BLaER1 treated with 17β-estradiol and CSF1 and Interleukin-3, amounts not matched to agents 10 nM and 100 nM (cell line): ENCODE data around the gene BORCS6.

Source experiments
- H3K27ac ChIP-seq, 11 experiments: shearing (Covaris generic); formaldehyde crosslinking; 2 replicates each; pipeline ENCODE4 v1.8.1; 2022
- H3K27me3 ChIP-seq, 11 experiments: shearing (Covaris generic); formaldehyde crosslinking; 2 replicates each; pipeline ENCODE4 v1.8.1; 2022
- H3K36me3 ChIP-seq, 11 experiments: shearing (Covaris generic); formaldehyde crosslinking; 2 replicates each; pipeline ENCODE4 v1.8.1; 2022
- H3K4me1 ChIP-seq, 10 experiments: shearing (Covaris generic); formaldehyde crosslinking; 2 replicates each; pipeline ENCODE4 v1.8.1; 2022
- H3K4me2 ChIP-seq, 11 experiments: shearing (Covaris generic); formaldehyde crosslinking; 2 replicates each; pipeline ENCODE4 v1.8.1; 2022
- H3K4me3 ChIP-seq, 10 experiments: shearing (Covaris generic); formaldehyde crosslinking; 2 replicates each; pipeline ENCODE4 v1.8.1; 2022
- H3K9ac ChIP-seq, 11 experiments: shearing (Covaris generic); formaldehyde crosslinking; 2 replicates each; pipeline ENCODE4 v1.8.1; 2022
- H3K9me3 ChIP-seq, 11 experiments: shearing (Covaris generic); formaldehyde crosslinking; replicated peaks in 1 of 11; 2 replicates each; pipeline ENCODE4 v1.8.1; 2022
- H4K20me1 ChIP-seq, 11 experiments: shearing (Covaris generic); formaldehyde crosslinking; 2 replicates each; pipeline ENCODE4 v1.8.1; 2022
- Cebpa-rat ChIP-seq, 11 experiments: shearing (Covaris generic); IDR thresholded peaks; 2 replicates each; pipeline ENCODE4 v1.8.1; 2022

BORCS6 gene

DNA sequence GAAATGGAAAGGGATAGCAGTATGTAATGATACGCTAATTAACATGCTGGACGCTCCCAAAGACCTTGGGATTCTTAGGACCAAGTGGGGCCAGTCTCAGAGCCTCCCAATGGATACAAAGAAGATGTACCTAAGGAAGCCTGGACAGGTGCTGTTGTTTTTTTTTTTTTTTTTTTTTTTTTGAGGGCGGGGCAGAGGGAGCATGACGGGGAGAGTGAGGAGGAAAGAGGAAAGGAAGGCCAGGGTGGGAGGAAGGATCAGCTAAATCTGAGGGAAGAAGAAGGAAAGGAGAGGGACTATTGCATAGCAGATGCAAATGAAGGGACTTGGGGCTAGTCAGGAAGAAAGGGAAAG, 29.8 kb downstream of the BORCS6 start:
- Histone ChIP-seq H3K9me3 (no peaks in the 10 kb centered on the region), H3K9ac (peak overlapping the region; percentile 55 to 100 (median 99); a peak in 18 of 22 replicates), H3K36me3 (peaks cover 13 to 30% (median 21%) of the 10 kb centered on the region in 11 experiments; a peak in 20 of 22 replicates), H3K4me2 (peak overlapping the region; percentile 92 to 100 (median 100)), H3K27ac (peak overlapping the region in 6 of 11 experiments; percentile 23 to 100 (median 45); a peak in 7 of 22 replicates), H3K4me3 (peak overlapping the region; percentile 92 to 100 (median 100); a peak in 14 of 20 replicates), H3K27me3 (no peaks in the 10 kb centered on the region), H3K4me1 (peaks cover 66 to 80% (median 76%) of the 10 kb centered on the region in 10 experiments), H4K20me1 (peaks cover 10 to 41% (median 26%) of the 10 kb centered on the region in 11 experiments; a peak in 17 of 22 replicates)
- TF ChIP-seq Cebpa-rat (IDR thresholded peaks at IDR 0.05) = no peak

DNA sequence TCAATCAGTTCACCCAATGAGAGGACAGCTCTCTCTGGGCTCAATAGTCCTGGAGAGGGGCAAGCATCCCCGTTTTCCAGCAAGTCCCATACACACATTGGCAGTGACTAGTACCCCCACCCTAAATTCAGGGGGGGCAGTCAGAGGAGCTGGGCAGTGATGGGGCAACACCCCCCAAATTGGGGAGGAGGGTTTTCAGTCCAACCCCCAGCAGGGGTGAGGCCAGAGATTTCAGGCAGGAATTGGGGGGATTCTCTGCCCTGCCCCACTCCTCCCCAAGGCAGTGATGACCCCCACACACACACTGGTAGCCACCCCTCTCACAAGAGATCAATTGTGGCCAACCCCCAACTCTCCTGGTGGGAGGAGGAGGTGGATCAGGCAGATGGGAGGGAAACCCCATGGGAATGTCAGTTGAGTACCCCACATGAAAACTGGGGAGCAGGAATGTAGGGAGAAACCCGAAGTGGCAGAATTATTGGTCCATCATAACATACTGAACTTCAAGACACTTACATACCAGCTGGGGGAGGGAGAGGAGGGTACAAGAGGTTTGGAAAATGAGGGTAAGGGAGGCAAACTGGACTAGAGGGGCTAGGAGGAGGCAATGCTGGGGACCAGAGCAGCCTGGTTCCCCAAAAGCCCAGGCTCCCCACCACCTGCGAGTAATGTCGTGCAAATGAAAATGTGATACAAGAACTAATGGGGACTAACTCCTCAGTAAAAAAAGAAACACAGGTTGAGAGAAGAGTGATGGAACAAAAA, 30.3 kb downstream of the BORCS6 start:
- peaks cover 13 to 30% (median 21%) of the 10 kb centered on the region in 11 experiments; a peak in 20 of 22 replicates for H3K36me3 ChIP-seq
- no peak overlapping the region; a peak in 2 of 20 replicates for H3K4me3 ChIP-seq
- peaks cover 10 to 44% (median 26%) of the 10 kb centered on the region in 11 experiments; a peak in 17 of 22 replicates for H4K20me1 ChIP-seq
- TF ChIP-seq Cebpa-rat (IDR thresholded peaks at IDR 0.05) = no peak
- no peaks in the 10 kb centered on the region for H3K9me3 ChIP-seq
- peak overlapping the region in 3 of 11 experiments; percentile 6 to 38 (median 15); a peak in 2 of 22 replicates for H3K27ac ChIP-seq
- H3K4me2 ChIP-seq = peak overlapping the region; percentile 92 to 100 (median 100); a peak in 20 of 22 replicates
- H3K9ac ChIP-seq = peak overlapping the region in 10 of 11 experiments; percentile 10 to 100 (median 55); a peak in 13 of 22 replicates
- H3K27me3 ChIP-seq = no peaks in the 10 kb centered on the region
- peaks cover 68 to 80% (median 76%) of the 10 kb centered on the region in 10 experiments for H3K4me1 ChIP-seq

DNA sequence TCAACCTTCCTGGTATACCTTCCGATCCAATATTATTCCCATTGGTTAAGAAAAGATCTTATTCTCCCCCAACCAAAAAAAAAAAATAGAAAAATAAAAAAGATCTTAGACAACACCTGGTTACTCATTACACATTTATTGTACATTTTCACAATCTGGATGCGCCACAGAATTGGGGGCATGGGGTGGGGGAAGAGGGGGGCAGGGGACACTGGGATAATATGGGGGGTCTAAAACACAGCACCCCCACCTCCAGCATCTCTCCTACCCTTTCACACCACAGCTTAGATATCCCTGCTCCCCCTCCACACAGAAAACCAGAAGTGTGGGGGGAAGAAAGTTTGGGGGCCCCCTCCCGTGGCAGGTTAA, 31.0 kb downstream of the BORCS6 start:
- H3K9me3 ChIP-seq = no peaks in the 10 kb centered on the region
- peak overlapping the region in 10 of 11 experiments; percentile 27 to 100 (median 100); a peak in 12 of 22 replicates for H3K4me2 ChIP-seq
- peaks cover 13 to 30% (median 21%) of the 10 kb centered on the region in 11 experiments; a peak in 20 of 22 replicates for H3K36me3 ChIP-seq
- H3K9ac ChIP-seq = peak overlapping the region in 6 of 11 experiments; percentile 7 to 100 (median 45); a peak in 3 of 22 replicates
- H4K20me1 ChIP-seq = peaks cover 10 to 45% (median 26%) of the 10 kb centered on the region in 11 experiments; a peak in 17 of 22 replicates
- H3K4me3 ChIP-seq = no peak overlapping the region
- no peak for TF ChIP-seq Cebpa-rat (IDR thresholded peaks at IDR 0.05)
- H3K27me3 ChIP-seq = no peaks in the 10 kb centered on the region
- H3K4me1 ChIP-seq = peaks cover 68 to 80% (median 76%) of the 10 kb centered on the region in 10 experiments
- no peak overlapping the region for H3K27ac ChIP-seq

DNA sequence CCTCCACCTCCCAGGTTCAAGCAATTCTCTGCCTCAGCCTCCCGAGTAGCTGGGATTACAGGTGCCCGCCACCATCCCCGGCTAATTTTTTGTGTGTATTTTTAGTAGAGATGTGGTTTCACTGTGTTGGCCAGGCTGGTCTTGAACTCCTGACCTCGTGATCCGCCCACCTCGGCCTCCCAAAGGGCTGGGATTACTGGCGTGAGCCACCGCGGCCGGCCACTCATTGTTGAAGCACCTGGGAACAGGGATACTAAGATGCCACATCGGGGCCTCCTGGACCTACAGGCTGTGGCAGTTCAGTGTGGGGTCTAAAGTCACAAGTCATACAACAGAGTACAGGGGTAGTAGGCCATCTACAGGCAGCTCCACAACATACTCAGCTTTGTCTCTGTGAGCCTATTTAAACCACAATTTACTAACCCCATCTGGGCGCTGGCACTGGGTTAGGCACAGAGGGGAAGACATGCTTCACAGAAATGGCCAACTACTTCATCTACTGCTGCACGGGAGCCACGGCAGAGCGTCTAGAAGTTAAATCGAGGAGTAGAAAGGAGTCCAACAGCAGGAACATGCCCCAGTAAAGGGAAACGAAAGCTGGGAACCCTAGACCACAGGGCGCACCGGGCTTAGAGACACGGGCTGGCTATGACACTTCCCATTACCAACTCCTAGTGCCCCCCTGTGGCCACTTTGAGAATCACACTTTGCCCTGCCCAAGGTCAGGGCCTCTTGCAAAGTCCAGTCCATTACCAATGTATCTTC, 31.5 kb downstream of the BORCS6 start:
- H3K36me3 ChIP-seq = peaks cover 13 to 30% (median 21%) of the 10 kb centered on the region in 11 experiments; a peak in 20 of 22 replicates
- peak overlapping the region in 10 of 11 experiments; percentile 24 to 88 (median 60); a peak in 17 of 22 replicates for H3K27ac ChIP-seq
- H3K4me1 ChIP-seq = peaks cover 68 to 80% (median 76%) of the 10 kb centered on the region in 10 experiments
- TF ChIP-seq Cebpa-rat (IDR thresholded peaks at IDR 0.05) = no peak
- H3K9ac ChIP-seq = peak overlapping the region in 10 of 11 experiments; percentile 36 to 67 (median 44); a peak in 18 of 22 replicates
- H3K4me2 ChIP-seq = peak overlapping the region; percentile 24 to 91 (median 54); a peak in 20 of 22 replicates
- H3K27me3 ChIP-seq = no peaks in the 10 kb centered on the region
- H3K9me3 ChIP-seq = no peaks in the 10 kb centered on the region
- peaks cover 10 to 45% (median 26%) of the 10 kb centered on the region in 11 experiments; a peak in 17 of 22 replicates for H4K20me1 ChIP-seq
- peak overlapping the region in 2 of 10 experiments; percentile 25 to 39; a peak in 3 of 20 replicates for H3K4me3 ChIP-seq

DNA sequence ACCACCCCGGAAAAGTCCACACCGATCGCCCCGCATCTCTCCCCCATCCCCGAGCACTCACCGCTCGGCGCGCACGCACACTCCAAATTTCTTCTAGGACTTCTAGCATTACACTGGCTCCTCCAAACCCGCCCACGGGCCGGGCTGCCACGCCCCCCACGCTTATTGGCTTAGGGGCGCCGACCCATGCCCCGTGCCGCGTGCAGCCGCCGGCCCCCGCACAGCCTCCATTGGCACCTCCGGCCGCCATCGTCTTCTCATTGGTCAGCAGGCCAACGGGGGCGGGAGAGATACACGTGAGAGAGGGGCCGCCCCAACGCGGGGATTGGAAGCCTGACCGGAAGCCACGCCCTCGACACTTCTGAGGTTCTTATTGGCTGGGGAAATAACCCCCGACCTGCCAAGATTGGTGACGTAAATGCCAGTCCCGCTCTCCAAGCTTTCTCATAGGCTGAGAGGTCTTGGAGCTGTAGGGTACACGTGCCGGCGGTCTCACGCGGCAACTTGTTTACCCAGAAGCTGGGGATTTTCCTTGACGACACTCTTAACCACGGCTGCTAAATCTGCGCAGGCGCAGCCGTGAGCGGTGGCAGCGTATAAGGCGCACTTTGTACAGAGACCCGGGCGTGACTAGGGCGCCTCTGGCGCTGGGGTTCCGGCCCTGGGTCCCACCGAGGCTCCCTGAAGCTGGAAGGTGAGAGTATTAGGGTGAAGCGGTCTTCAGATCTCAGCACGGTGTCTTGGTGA, 33.6 kb downstream of the BORCS6 start:
- Histone ChIP-seq H3K9ac (peak overlapping the region; percentile 77 to 94 (median 83)), H4K20me1 (peaks cover 7 to 42% (median 19%) of the 10 kb centered on the region in 11 experiments; a peak in 17 of 22 replicates), H3K36me3 (peaks cover 12 to 27% (median 19%) of the 10 kb centered on the region in 11 experiments; a peak in 20 of 22 replicates), H3K9me3 (no peaks in the 10 kb centered on the region), H3K27me3 (no peaks in the 10 kb centered on the region), H3K27ac (peak overlapping the region; percentile 73 to 97 (median 86)), H3K4me1 (peaks cover 68 to 82% (median 76%) of the 10 kb centered on the region in 10 experiments), H3K4me3 (peak overlapping the region; percentile 51 to 70 (median 59)), H3K4me2 (peak overlapping the region; percentile 85 to 99 (median 97))
- TF ChIP-seq Cebpa-rat (IDR thresholded peaks at IDR 0.05) = no peak

DNA sequence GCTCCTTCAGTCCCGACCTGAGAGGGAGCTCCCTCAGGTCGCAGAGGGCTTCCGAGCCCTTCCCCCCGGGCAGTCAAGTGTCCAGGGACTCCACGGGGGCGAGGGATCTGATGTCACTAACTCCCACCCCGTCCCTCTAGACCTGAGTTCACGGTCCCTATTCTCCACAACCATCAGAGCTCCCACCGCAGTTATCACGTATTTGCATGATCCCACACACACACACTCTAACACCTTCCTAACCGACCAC, 34.1 kb downstream of the BORCS6 start:
- H3K4me2 ChIP-seq = peak overlapping the region; percentile 82 to 99 (median 97)
- peak overlapping the region; percentile 54 to 94 (median 72) for H3K9ac ChIP-seq
- H3K9me3 ChIP-seq = no peaks in the 10 kb centered on the region
- no peaks in the 10 kb centered on the region for H3K27me3 ChIP-seq
- peaks cover 7 to 39% (median 16%) of the 10 kb centered on the region in 11 experiments; a peak in 19 of 22 replicates for H4K20me1 ChIP-seq
- peaks cover 8 to 22% (median 14%) of the 10 kb centered on the region in 11 experiments; a peak in 20 of 22 replicates for H3K36me3 ChIP-seq
- peaks cover 64 to 82% (median 73%) of the 10 kb centered on the region in 10 experiments for H3K4me1 ChIP-seq
- peak overlapping the region; percentile 51 to 66 (median 56) for H3K4me3 ChIP-seq
- no peak for TF ChIP-seq Cebpa-rat (IDR thresholded peaks at IDR 0.05)
- peak overlapping the region; percentile 23 to 97 (median 69) for H3K27ac ChIP-seq

DNA sequence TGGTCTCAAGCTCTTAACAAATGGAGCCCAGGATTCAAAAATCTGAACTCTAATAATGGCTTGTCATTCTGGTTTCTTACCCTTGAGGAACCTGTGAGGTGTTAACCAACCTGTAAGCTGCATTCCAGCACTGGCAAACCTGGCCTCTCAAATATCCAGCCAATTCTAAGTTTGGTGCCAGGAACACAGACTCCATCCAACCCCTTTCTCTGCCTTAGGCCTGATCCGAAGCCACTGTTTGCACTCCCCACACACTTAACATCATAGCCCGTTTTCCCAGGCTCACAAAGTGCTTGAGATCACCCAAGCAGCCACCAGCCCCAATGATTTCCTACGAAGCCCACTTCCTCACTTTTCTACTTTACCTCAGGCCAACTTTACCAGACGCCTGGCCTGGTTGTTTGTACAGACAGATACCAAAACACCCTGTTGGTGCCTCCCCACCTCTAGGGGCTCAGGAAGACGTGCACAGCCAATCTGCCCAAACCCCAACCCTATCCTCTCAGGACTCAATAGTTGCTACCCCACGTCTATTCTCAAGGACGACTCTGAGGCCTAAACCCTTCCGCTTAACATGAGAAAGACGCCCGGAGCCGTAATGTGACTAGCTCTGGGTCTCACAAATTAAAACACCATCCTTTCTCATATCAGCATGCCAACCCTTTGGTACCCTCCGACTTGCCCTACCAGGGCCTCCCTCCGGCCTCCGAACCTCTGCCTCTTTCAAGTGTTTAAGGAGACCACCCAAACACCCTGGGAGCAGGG, 34.6 kb downstream of the BORCS6 start:
- Histone ChIP-seq H3K27me3 (no peaks in the 10 kb centered on the region), H3K4me3 (peak overlapping the region; percentile 51 to 66 (median 56)), H3K9me3 (no peaks in the 10 kb centered on the region), H3K4me2 (peak overlapping the region; percentile 82 to 99 (median 97)), H3K4me1 (peaks cover 64 to 82% (median 73%) of the 10 kb centered on the region in 10 experiments), H4K20me1 (peaks cover 12 to 39% (median 20%) of the 10 kb centered on the region in 11 experiments), H3K27ac (peak overlapping the region; percentile 23 to 97 (median 69)), H3K36me3 (peaks cover 8 to 21% (median 13%) of the 10 kb centered on the region in 11 experiments; a peak in 21 of 22 replicates), H3K9ac (peak overlapping the region; percentile 54 to 94 (median 72))
- no peak for TF ChIP-seq Cebpa-rat (IDR thresholded peaks at IDR 0.05)
